22Rv1 (cell line): ENCODE data around the gene AHNAK.

ENCODE experiments used
- ZFX ChIP-seq: fragments of 450-650 bp; IDR thresholded peaks from 2 replicates; pipeline ENCODE4 v1.6.1; 2017; ENCODE audit warnings: antibody characterized with exemption, borderline replicate concordance
- TF ChIP-seq, protein P1 (sequence below): fragments of 450-650 bp; IDR thresholded peaks from 2 replicates; pipeline ENCODE4 v1.5.1; 2017; ENCODE audit warnings: mild to moderate bottlenecking

DNA sequence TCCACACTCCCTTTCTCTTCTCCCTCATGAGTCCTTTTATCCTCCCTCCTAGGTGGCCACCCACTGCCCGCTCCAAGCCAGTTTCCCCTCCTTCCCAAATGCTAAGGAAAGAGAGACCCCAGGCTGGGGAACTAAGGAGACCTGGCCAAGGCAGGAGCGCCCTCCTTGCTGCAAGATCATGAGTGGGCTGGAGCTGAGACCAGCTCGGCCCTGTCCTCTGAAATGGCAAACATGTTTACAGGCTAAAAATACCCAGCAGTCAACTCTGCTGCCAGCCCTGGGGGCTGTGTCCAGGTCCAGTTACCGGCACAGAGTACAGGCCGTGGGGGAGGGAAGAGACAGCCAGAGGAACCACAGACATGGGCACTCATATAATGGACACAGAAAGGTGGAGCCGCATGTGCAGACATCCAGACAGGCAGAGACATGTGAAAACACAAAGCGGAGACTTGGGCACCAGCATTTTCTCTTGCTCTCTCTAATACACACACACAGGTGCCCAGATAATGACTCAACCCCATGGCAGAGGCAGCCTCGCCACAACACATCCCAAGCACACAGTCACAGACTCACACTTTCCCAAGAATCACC lies 1.2 kb upstream of the AHNAK start:
- TF ChIP-seq, protein P1, sequence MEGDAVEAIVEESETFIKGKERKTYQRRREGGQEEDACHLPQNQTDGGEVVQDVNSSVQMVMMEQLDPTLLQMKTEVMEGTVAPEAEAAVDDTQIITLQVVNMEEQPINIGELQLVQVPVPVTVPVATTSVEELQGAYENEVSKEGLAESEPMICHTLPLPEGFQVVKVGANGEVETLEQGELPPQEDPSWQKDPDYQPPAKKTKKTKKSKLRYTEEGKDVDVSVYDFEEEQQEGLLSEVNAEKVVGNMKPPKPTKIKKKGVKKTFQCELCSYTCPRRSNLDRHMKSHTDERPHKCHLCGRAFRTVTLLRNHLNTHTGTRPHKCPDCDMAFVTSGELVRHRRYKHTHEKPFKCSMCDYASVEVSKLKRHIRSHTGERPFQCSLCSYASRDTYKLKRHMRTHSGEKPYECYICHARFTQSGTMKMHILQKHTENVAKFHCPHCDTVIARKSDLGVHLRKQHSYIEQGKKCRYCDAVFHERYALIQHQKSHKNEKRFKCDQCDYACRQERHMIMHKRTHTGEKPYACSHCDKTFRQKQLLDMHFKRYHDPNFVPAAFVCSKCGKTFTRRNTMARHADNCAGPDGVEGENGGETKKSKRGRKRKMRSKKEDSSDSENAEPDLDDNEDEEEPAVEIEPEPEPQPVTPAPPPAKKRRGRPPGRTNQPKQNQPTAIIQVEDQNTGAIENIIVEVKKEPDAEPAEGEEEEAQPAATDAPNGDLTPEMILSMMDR: no peak
- TF ChIP-seq ZFX: no peak
